ENCODE measurements around the gene RPS8.
"Not testable (repeated sequence)": the region's sequence is repeated elsewhere in the genome, so short reads cannot be mapped to it uniquely, and the experiment has no call there.

GRCh38 chr1:44766421-44766820, 8.9 kb upstream of the RPS8 start:
- TF ChIP-seq POLR2AphosphoS5, EP300, CTCF, POLR2A (IDR thresholded peaks at IDR 0.05): not testable (repeated sequence)
